ENCODE data around the gene TSPAN18. TPM values are rescaled to one million over a fixed set of nuclear protein-coding genes. Genes with fewer than 3 reads are reported as not detected.

The TSPAN18 gene
- total RNA-seq, 2 experiments from 2014 or later, result not detected

DNA sequence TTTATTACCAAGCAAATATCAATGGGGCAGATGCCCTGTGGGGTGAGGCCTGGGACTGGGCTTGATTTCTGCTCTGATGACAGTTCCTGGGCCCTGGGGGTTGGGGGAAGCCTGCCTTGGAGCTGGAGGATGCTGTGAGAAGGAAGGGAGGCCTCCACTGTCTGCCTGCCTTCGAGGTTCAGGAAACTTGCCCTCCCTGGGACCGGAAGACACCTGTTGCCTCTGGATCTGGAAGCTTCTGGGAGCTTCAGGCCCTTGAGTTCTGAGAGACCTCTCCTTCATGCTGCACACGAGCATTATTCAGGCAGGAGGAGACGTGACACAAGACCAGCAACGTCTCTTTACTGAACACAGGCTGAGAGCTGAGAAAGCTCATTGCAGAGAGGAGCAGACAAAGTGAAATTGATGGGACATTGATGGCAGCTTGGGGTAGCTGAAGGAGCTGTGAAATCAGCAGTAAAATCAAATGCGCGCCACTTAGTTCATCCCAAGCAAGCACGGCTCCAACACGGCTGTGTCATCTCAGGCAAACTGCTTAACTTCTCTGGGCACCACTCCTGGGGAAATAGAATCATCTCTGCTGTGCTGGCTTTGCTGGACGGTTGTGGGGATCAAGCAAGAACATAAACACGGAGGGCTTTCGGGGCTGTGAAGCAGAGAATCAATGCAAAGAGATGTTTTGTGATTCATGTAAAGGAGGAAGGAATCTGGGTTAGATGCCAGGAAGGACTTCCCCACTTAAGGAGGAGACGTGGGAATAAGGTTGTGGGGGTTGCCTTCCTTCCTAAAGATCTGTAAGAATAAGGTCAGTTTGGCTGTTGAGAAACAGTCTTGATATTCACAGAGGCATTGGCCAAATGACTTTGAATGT is 159.4 kb downstream of the TSPAN18 start:
- H3K36me3 ChIP-seq (ENCODE audit: insufficient read depth, low read length), result no peaks in the 10 kb centered on the region
- H2AFZ ChIP-seq (ENCODE audit: low read length), result no peak overlapping the region
- no peak overlapping the region for H3K4me3 ChIP-seq (ENCODE audit: low read depth, low read length, poor library complexity, severe bottlenecking)
- no peaks in the 10 kb centered on the region for H3K9me2 ChIP-seq (ENCODE audit: insufficient read depth, low read length)
- H3K4me2 ChIP-seq (ENCODE audit: low read length), result no peak overlapping the region
- no peaks in the 10 kb centered on the region for H3K79me2 ChIP-seq (ENCODE audit: insufficient read depth, low read depth, low read length)
- no TSS peak for BruUV-seq (replicated peaks)
- H3K27ac ChIP-seq (ENCODE audit: low read depth, low read length, poor library complexity, severe bottlenecking), result no peak overlapping the region
- intact Hi-C loops (cut with micrococcal nuclease; ENCODE audit: unreplicated experiment), result no loop called here
- ChIA-PET CTCF (ENCODE audit: unreplicated experiment) (no interaction called here), POLR2A (no interaction called here)
- DNase-seq (ENCODE audit: low spot score), result no peak
- TF ChIP-seq, protein P1, sequence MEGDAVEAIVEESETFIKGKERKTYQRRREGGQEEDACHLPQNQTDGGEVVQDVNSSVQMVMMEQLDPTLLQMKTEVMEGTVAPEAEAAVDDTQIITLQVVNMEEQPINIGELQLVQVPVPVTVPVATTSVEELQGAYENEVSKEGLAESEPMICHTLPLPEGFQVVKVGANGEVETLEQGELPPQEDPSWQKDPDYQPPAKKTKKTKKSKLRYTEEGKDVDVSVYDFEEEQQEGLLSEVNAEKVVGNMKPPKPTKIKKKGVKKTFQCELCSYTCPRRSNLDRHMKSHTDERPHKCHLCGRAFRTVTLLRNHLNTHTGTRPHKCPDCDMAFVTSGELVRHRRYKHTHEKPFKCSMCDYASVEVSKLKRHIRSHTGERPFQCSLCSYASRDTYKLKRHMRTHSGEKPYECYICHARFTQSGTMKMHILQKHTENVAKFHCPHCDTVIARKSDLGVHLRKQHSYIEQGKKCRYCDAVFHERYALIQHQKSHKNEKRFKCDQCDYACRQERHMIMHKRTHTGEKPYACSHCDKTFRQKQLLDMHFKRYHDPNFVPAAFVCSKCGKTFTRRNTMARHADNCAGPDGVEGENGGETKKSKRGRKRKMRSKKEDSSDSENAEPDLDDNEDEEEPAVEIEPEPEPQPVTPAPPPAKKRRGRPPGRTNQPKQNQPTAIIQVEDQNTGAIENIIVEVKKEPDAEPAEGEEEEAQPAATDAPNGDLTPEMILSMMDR (conservative IDR thresholded peaks at IDR 0.05; ENCODE audit: low read length), result no peak
- TF ChIP-seq EZH2phosphoT487 (IDR thresholded peaks at IDR 0.05; ENCODE audit: borderline replicate concordance, low read depth, low read length), result no peak
- H4K20me1 ChIP-seq (ENCODE audit: insufficient read depth, low read length), result no peaks in the 10 kb centered on the region
- no peaks in the 10 kb centered on the region for H3K9me3 ChIP-seq (ENCODE audit: low read length)
- no peaks in the 10 kb centered on the region for H3K4me1 ChIP-seq (ENCODE audit: insufficient read depth, low read length, poor library complexity, severe bottlenecking)

GRCh38 chr11:44886790-44887140 is 160.0 kb downstream of the TSPAN18 start:
- H3K79me2 ChIP-seq (ENCODE audit: insufficient read depth, low read depth, low read length), result no peaks in the 10 kb centered on the region
- intact Hi-C loops (cut with micrococcal nuclease; ENCODE audit: unreplicated experiment), result no loop called here
- no peak overlapping the region for H2AFZ ChIP-seq (ENCODE audit: low read length)
- ChIA-PET POLR2A (no interaction called here), CTCF (ENCODE audit: unreplicated experiment) (no interaction called here)
- DNase-seq (ENCODE audit: low spot score), result no peak
- H4K20me1 ChIP-seq (ENCODE audit: insufficient read depth, low read length), result no peaks in the 10 kb centered on the region
- no peaks in the 10 kb centered on the region for H3K36me3 ChIP-seq (ENCODE audit: insufficient read depth, low read length)
- TF ChIP-seq, protein P1 (conservative IDR thresholded peaks at IDR 0.05; ENCODE audit: low read length), result no peak
- TF ChIP-seq EZH2phosphoT487 (IDR thresholded peaks at IDR 0.05; ENCODE audit: borderline replicate concordance, low read depth, low read length), result no peak
- H3K4me3 ChIP-seq (ENCODE audit: low read depth, low read length, poor library complexity, severe bottlenecking), result no peak overlapping the region
- no peak overlapping the region for H3K27ac ChIP-seq (ENCODE audit: low read depth, low read length, poor library complexity, severe bottlenecking)
- no peaks in the 10 kb centered on the region for H3K9me3 ChIP-seq (ENCODE audit: low read length)
- H3K9me2 ChIP-seq (ENCODE audit: insufficient read depth, low read length), result no peaks in the 10 kb centered on the region
- BruUV-seq (replicated peaks), result no TSS peak
- no peaks in the 10 kb centered on the region for H3K4me1 ChIP-seq (ENCODE audit: insufficient read depth, low read length, poor library complexity, severe bottlenecking)
- H3K4me2 ChIP-seq (ENCODE audit: low read length), result no peak overlapping the region

- no peak overlapping the region for H3K27ac ChIP-seq (ENCODE audit: low read depth, low read length, poor library complexity, severe bottlenecking)
- no peak for DNase-seq (ENCODE audit: low spot score)
- POLR2A ChIA-PET, result no interaction called here
- no peaks in the 10 kb centered on the region for H3K36me3 ChIP-seq (ENCODE audit: insufficient read depth, low read length)
- H3K4me1 ChIP-seq (ENCODE audit: insufficient read depth, low read length, poor library complexity, severe bottlenecking), result no peaks in the 10 kb centered on the region
- intact Hi-C loops (cut with micrococcal nuclease; ENCODE audit: unreplicated experiment), result no loop called here
- no peak overlapping the region for H2AFZ ChIP-seq (ENCODE audit: low read length)
- TF ChIP-seq, protein P1 (conservative IDR thresholded peaks at IDR 0.05; ENCODE audit: low read length), result no peak
- no peak for TF ChIP-seq EZH2phosphoT487 (IDR thresholded peaks at IDR 0.05; ENCODE audit: borderline replicate concordance, low read depth, low read length)
- CTCF ChIA-PET (ENCODE audit: unreplicated experiment), result no interaction called here
- H3K4me2 ChIP-seq (ENCODE audit: low read length), result no peak overlapping the region
- no peaks in the 10 kb centered on the region for H3K9me2 ChIP-seq (ENCODE audit: insufficient read depth, low read length)
- H4K20me1 ChIP-seq (ENCODE audit: insufficient read depth, low read length), result no peaks in the 10 kb centered on the region
- BruUV-seq (replicated peaks), result no TSS peak
- H3K4me3 ChIP-seq (ENCODE audit: low read depth, low read length, poor library complexity, severe bottlenecking), result no peak overlapping the region
- no peaks in the 10 kb centered on the region for H3K79me2 ChIP-seq (ENCODE audit: insufficient read depth, low read depth, low read length)
- H3K9me3 ChIP-seq (ENCODE audit: low read length), result no peaks in the 10 kb centered on the region
Measured at GRCh38 chr11:44887636-44888035, 160.9 kb downstream of the TSPAN18 start.
